HG02973 (cell line): ENCODE measurements around the gene LRRN2.

Experiments used
- ATAC-seq: cut with Tn5 transposase; IDR thresholded peaks from one replicate; pipeline ENCODE4 v1.9.1; 2021; ENCODE audit warnings: moderate library complexity; ENCODE audit not compliant: unreplicated experiment

LRRN2 gene

DNA sequence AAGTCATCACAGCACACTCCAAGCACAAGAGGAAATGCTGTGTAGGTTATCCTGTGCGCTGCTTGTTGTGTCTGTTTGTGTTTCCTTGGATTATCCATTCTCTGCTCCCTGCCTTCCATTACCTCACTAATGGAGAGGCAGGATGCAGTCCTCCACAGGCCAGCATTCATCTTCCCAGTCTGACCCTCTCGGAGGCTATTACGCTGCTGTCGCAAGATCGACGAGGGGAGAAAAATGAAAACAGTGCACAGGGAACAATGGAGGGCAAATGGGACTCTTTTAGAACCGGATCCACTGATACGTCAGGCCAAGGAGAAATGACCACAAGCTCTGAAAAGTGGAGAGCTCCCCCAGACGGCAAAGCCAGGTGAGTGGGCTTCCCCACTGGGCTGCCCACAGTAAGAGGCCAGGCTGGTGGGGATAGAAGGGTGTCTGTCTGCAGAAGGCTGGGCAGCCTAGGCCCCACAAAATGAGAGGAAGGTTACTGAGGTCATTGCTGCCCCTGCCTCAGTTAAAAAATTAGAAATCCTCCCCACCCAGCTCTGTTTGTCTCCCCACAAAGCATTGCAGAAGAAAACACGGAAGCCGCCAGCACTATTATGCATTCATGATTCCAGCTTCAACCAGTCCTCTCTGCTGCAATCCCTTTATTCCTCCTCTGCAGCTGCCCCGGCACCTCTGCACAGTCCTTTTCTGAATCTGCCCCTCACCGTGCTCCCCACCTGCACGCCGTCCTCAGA lies 21.7 kb downstream of the LRRN2 start:
- no peak for ATAC-seq

DNA sequence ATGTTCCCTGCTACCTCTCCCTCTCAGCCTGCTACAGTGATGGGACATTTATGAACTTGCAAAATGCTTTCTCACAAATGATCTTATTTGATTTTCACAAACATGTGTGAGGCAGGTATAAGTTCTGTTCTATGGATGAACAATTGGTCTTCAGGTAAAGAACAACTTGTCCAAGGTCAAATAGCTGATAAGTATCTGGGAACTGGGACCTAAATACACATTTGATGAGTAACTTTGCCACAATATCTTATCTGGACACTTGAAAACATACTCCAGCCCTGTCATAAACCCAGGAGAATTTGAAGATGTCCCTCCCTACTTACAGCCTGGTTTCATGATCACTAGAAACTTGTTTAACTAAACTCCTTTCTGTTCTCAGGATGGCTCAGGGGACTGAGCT lies 23.0 kb downstream of the LRRN2 start:
- no peak for ATAC-seq

DNA sequence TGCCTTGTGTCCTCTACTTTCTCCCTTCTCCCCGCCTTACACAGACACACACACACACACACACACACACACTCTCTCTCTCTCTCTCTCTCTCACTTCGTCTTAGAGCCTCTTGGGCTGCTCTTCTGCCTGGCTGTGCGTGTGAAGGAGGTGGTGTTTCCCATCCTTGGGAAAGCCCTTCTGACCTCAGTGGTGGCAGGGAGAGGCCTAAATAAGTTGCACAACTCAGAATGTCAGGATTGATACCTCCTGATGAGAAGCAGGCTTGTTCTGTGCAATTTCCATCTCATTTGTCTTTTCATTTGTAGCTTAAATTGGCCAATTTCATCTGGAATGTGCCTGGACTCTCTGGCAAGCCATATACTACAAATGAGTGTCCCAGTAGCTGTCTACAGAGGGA lies 25.0 kb downstream of the LRRN2 start:
- ATAC-seq, result no peak

DNA sequence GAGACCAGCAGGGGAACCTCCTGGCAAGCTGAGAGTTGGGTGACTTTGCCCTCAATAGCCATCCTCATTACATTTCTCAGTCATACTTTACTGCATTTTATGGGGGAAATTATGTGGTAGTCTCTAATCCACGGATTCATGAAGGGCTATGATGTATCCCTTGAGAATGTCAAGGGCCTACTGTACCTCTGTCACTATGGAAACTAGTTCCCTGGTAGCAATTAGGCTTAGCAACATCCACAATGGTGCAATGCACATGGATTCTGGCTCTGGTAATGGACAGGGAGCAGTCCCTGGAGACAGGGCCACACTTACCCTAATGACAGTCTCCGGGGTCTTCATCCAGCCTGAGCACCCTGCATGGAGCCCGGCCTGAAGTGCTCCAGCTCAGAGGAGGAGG lies 26.5 kb downstream of the LRRN2 start:
- ATAC-seq, result no peak

DNA sequence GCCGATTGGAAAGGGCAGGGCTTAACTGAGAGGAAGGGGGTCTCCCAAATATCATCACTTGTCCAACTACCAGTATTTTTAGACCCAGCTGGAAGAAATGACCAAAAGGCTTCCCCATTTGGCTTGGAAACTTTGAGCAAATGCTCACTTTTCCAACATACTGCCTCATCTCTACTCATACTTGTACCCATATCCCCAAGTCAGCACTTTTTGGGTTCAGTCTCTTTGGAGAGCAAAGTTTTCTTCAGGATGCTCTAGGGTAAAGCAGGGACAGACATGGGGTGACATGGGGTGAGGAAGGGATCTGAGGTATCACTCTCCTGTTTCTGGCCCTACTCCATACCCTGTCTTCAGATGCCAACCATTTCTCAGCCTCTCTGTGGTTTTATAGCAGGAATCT lies 27.2 kb downstream of the LRRN2 start:
- no peak for ATAC-seq

DNA sequence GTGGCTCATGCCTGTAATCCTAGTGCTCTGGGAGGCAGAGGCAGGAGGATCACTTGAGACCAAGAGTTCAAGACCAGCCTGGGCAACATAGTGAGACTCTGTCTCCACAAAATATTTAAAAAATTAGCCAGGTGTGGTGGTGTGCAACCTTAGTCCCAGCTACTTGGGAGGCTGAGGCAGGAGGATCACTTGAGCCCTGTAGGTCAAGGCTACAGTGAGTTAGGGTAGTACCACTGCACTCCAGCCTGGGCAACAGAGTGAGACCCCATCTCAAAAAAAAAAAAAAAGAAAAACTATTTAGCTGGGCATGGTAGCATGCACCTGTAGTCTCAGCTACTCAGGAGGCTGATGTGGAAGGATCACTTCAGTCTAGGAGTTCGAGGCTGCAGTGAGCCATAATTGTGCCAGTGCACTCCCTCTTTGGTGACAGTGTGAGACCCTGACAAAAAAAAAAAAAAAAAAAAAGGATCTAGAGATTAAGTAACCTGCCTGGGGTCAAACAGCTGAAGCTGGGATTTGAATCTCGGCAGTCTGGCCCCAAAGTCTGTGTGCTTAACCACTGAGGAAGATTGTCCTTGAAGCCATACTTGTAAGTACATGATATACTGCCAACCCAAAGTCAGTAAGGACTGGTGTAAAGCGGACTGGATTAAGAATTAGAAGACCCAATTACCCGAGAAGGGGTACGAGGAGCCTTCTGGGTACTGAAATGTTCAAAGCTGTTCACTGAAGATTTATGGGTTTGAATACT lies 31.8 kb downstream of the LRRN2 start:
- no peak for ATAC-seq

DNA sequence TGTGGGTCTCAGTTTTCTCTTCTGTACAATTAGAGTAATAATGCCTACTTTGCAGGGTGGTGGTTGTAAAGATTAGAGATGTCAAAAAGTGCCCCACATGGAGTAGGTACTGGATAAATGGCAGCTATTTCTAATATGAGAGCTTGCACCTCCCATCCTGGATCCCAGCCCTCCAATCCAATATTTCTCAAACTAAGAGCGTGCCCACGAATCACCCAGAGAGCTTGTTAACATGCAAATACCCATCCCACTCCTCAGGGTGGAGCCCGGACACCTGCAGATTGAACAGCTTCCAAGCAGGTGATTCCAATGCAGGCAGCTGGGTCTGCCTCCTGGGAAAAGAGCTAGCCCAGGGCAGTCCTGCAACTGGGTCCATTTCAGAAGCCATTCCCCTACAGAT lies 33.0 kb downstream of the LRRN2 start:
- ATAC-seq, result no peak

DNA sequence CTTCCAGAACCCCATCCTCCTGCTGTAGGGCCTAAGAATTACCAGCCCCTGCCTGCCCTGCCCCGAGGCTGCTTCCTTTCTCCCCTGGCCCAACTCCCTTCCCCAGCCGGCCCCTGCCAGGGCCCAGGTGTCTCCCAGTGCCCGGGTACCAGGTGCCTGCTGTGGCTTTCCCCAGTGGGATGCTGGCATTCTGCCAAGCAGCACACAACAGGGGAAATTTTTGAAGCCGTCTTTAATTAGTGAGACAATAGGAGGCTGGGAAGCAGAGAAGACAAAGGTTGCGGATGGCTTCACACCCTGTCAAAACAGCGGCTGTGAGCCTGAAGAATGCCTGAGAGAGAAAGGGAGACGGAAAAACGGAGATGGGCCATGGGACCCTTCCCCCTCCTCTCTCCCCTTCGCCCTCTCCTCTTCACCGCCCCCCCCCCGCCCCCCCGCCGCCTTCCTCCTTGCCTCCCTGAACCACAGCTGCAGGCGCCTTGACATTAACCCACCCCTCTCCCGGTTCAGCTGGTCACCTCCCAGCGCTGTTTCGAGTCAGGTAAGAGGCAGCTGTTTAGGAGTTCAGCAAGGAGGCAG lies 33.6 kb downstream of the LRRN2 start:
- ATAC-seq, result no peak

DNA sequence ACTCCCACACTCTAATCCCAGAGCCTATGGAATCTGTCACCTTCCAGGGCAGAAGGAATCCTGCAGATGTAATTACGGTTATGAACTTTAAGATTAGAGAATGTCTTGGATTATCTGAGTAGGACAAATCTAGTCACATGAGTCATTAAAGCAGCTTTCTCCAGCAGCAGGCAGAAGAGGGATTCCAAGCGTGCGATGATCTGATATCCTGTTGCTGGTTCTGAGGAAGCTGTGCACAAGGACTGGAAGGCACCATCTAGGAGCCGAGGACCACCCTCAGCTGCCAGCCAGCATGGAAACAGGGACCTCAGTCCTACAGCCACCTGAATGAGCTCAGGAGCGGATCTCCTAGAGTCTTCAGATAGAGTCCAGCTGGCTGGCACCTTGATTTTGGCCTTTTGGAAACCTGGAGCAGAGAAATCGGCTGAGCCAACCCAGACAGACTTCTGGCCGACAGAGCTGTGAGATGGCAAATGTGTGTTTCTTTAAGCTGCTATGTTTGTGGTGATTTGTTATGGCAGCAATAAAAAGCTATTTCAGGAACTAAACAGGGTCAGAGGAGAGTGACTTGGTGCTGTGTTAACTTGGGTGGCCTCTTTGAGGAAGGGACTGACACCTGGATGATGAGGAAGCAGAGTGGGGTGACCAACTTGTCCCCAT lies 34.5 kb downstream of the LRRN2 start:
- ATAC-seq, result no peak

DNA sequence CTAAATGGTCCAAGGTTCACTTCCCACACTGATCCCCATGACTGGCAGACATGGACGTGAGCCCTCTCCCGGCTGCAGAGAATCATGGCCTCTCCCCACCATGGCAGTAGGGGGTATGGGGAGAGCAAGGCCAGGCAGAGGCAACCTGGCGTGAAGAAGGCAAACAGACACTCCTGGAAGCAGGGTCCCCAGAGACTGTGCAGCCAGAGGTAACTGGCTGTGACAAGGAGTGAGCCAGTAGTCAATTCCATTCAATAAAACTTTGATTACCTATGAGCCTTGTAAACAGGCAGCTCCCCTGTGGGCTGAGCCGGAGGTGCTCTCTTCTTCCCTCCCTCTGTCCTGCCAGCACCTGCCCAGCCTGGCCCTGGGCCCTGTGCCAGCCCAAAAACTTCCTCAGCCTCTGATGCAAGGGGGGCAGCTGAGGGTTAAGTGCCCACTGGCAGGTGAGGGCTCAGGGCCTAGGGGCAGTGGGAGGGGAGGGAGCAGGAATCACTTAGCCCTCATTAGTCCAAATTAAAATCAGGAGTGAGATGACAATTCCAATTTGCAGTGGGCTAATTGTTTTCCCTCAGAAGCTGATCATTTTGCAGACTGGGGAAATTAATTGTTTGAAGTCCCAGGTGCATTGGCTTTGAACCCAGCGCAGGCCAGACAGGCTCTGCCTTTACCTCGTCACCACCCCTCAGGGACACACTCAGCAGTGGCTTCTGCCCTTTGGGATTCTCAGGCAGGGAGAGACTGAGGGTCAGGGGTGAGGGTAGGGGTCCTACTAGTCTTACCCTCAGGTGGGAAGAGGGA lies 35.6 kb downstream of the LRRN2 start:
- no peak for ATAC-seq

DNA sequence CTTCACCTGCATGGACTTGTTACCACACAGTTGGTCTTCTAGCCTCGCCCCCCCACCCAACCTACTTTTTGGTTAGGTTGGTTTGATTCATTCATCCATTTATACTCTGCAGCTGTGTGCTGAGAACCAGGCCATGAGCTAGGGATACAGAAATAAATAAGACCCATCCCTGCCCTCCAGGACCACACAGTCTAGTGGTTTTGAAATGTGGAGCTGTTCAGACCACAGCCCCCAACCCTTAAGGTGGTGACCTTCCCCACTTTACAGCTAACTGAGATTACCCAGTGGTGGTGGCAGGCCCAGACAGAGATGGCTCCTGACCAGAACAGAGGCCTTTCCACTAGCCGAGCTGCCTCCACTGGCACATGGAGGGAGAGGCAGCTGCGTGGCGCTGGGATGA lies 37.0 kb downstream of the LRRN2 start:
- ATAC-seq, result no peak

DNA sequence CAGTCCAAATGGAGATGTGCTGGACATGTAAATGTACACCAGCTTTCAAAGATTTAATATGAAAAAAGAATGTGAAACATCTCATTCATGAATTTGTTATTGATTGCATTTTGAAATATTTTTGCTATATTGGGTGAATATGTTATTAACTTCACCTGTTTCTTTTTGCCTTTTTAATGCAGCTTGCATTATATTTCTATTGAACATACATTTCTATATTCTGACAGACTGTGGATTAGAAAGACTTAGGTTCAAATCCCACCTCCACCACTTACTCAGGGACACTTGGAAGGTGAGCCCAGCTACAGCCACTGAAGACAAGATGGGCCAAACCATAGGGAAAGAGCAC lies 37.8 kb downstream of the LRRN2 start:
- no peak for ATAC-seq

DNA sequence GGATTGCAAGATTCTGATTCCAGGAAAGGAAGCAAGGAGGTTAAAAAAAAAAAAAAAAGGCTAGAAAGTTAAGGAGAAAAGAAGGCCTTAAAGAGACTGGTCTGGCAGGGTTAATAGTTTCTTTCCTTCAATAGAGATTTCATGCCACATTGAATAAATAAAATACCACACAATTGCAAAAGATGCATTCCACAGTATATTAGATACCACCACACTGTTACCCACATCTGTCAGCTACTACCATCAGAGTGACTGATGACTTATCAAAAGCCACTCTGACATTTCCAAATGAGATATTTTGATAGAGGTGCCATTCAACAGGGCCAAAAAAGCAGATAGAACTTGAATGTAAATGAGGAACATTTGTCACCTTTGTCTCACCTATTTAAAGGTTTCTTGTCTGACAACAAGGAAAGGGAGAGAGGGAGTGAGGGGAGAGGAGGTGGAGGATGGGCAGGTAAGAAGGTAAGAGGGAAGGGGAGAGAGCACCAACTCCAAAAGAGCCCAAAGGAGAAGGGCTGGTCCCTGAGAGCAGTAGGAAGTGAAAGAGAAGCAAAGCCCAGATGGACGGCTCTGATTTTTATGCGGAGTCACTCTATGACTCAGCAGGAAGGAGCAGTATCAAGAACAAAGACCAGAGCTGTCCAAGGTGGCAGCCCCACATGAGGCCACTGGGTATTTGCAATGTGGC lies 38.3 kb downstream of the LRRN2 start:
- ATAC-seq, result no peak

DNA sequence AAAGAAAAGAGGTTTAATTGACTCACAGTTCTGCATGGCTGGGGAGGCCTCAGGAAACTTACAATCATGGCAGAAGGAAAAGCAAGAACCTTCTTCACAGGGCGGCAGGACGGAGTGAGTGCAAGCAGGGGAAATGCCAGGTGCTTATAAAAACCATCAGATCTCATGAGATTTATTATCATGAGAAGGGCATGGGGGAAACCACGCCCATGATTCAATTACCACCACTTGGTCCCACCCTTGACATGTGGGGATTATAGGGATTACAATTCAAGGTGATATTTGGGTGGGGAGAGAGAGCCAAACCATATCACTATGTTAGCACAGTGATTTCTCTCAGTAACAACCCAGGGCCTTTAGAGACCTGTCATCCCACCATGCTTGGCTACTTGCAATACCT lies 39.9 kb downstream of the LRRN2 start:
- no peak for ATAC-seq

DNA sequence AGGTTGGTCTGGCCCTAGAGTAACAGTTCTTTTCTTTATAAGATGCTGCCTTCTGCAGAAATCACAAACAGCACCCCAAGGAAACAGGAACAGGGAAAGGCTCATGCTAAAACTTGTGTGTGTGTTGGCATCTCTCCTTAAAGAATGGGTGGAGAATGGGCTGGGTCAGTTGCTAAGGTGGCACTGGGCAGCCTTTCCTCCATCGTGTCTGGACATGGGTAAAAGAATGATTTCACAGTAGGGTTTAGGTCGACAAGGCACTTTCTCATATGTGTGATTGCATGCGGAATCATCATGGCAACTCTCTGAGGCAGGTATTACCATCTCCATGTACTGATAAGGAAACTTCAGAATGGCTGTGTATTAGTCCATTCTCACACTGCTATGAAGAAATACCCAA lies 40.3 kb downstream of the LRRN2 start:
- no peak for ATAC-seq

DNA sequence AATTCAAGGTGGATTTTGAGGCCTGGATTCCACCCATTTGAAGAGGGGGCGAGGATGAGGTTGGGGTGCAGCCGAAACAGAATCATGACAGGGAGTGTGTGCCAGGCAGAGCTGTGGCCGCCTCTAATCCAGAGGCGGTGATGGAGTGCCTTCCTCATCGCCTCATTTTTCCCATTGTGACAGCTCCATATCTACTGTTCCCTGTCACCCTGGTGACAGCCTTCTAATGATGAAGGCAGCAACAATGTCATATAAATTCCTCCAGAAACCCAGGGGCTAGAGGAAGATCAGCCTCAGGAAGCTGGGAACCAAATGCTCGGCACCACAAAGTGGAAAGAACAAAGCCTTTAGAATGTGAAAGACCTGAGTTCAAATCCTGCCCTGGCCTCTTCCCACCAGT lies 42.0 kb downstream of the LRRN2 start:
- ATAC-seq, result no peak

DNA sequence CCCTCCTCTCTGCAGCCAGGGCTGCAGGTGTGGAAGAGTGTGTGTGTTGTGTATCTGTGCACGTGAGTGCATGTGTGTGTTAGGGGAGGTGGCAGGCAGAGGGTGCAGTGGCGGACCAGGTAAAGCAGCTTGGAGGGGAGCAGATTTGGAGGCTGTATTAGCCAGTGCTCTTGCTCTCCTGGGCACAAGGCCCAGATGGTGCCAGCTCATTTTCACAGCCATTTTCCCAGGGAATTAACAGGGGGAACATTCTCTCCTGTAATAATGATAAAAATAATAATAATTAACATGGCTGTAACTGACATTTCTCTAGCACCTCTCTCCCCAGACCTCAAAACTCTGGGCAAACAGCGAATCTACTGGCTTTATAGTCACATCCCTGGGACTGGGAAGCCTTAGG lies 43.6 kb downstream of the LRRN2 start:
- no peak for ATAC-seq

DNA sequence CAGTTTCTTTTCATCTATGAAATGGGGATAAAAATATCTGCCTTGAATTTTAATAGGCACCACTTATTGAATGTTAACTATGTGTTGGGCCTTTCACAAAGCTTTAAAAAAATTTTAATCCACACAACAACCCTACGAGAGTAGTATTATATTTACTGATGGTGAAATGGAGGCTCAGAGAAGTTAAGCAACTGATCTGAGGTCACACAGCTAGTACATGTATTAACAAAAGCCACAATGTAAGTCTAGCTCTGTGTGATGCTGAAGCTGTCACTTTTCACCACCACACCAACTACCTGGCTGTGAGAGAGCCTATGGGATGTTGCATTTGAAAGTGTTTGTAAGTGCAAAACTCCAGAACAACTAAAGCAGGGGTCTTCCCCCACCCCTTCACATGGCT lies 44.1 kb downstream of the LRRN2 start:
- ATAC-seq, result no peak

DNA sequence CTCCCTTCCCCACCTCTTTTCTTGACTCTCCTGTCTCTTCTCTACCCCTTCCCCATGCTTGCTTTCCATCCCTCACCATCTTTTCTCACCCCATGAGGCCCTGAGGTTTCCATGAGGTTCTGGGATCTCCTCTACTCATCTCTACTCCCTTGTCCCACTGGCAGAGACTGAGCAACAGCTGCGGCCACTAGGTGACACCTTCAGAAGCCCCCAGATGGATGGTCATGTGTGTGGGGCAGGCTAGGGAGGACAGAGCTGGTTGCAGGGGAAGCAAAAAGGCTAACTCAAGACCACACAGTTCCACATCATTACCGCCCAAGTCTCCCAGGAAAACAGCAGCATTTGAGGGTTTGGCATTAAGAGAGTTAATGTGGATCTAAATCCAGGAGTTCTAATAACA lies 45.0 kb downstream of the LRRN2 start:
- ATAC-seq, result no peak

DNA sequence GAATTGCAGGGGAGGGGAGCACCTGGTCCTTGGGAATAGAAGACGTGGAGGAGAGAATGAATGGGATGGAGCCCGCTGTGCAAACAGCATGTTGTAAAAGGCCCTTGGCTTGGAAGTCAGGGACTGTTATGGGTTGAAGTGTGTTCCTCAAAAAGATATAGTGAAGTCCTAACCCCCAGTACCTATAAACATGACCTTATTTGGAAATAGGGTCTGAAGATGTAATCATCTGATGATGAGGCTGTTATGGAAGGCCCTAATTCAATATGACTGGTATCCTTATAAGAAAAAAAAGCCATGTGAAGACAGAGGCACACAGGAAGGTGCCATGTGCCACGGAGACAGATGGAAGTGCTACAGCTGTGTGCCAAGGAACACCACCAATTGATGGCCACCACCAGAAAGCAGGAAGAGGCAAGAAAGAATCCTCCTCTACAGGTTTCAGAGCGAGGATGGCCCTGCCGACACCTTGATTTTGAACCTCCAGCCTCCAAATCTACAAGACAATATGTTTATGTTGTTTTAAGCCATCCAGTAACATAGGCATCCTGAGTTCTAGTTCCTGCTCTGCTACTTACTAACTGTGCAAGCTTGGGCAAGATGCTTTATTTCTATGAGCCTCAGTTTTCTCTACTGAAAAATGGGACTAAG lies 51.2 kb downstream of the LRRN2 start:
- no peak for ATAC-seq
